Measurements from ENCODE around the gene RNF214.

RNF214 gene

GRCh38 chr11:117225553-117226170, 6.8 kb upstream of the RNF214 start:
- no peak overlapping the region for H3K27ac ChIP-seq (ENCODE audit: low read length)
- no peak overlapping the region for H3K4me3 ChIP-seq (ENCODE audit: low read length in 2 of 2)
- no peak overlapping the region for H3K9ac ChIP-seq (ENCODE audit: low read length in 2 of 2)
- H3K4me1 ChIP-seq (ENCODE audit: control insufficient read depth, insufficient read depth, low read length) = peaks cover 36% of the 10 kb centered on the region
- no peaks in the 10 kb centered on the region for H3K9me3 ChIP-seq (ENCODE audit: control insufficient read depth in 2 of 2, low read length in 2 of 2)
- H3K36me3 ChIP-seq (ENCODE audit: control insufficient read depth in 2 of 2, insufficient read depth in 2 of 2, low read length in 2 of 2) = peaks cover 44 to 45% of the 10 kb centered on the region in 2 donors
- H3K27me3 ChIP-seq (ENCODE audit: control insufficient read depth in 1 of 2, insufficient read depth in 2 of 2, low read length in 2 of 2) = no peaks in the 10 kb centered on the region

- no peak overlapping the region for H3K4me3 ChIP-seq (ENCODE audit: low read length in 2 of 2)
- no peak overlapping the region for H3K9ac ChIP-seq (ENCODE audit: low read length in 2 of 2)
- no peak overlapping the region for H3K27ac ChIP-seq (ENCODE audit: low read length)
- no peaks in the 10 kb centered on the region for H3K27me3 ChIP-seq (ENCODE audit: control insufficient read depth in 1 of 2, insufficient read depth in 2 of 2, low read length in 2 of 2)
- peaks cover 44 to 45% of the 10 kb centered on the region in 2 donors for H3K36me3 ChIP-seq (ENCODE audit: control insufficient read depth in 2 of 2, insufficient read depth in 2 of 2, low read length in 2 of 2)
- peaks cover 38% of the 10 kb centered on the region for H3K4me1 ChIP-seq (ENCODE audit: control insufficient read depth, insufficient read depth, low read length)
- no peaks in the 10 kb centered on the region for H3K9me3 ChIP-seq (ENCODE audit: control insufficient read depth in 2 of 2, low read length in 2 of 2)
These were observed 5.8 kb upstream of the RNF214 start for GRCh38 chr11:117226388-117227385.

DNA sequence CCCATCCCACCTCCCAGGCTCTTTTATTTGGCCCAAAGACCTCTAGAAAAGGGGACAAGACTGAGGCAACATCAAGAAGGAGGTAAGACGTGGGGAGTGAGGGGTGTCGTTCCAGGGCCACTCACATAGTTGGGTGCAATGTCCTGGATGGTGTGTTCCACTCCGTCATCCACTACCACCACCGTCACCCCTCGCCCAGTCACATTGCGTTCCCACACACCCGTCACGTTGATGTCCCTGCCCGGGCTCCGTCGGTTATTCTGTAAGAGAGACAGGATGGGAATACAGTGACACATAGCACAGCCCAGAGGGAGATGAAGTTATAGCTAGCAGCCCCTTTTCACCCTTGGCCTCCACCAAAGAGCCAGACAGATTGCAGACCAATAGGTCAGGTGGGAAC, 4.4 kb upstream of the RNF214 start:
- no peak overlapping the region for H3K4me3 ChIP-seq (ENCODE audit: low read length in 2 of 2)
- H3K27me3 ChIP-seq (ENCODE audit: control insufficient read depth in 1 of 2, insufficient read depth in 2 of 2, low read length in 2 of 2) = no peaks in the 10 kb centered on the region
- peaks cover 31% of the 10 kb centered on the region for H3K4me1 ChIP-seq (ENCODE audit: control insufficient read depth, insufficient read depth, low read length)
- no peaks in the 10 kb centered on the region for H3K9me3 ChIP-seq (ENCODE audit: control insufficient read depth in 2 of 2, low read length in 2 of 2)
- H3K36me3 ChIP-seq (ENCODE audit: control insufficient read depth in 2 of 2, insufficient read depth in 2 of 2, low read length in 2 of 2) = peaks cover 41 to 43% of the 10 kb centered on the region in 2 donors
- H3K9ac ChIP-seq (ENCODE audit: low read length in 2 of 2) = no peak overlapping the region
- no peak overlapping the region for H3K27ac ChIP-seq (ENCODE audit: low read length)

DNA sequence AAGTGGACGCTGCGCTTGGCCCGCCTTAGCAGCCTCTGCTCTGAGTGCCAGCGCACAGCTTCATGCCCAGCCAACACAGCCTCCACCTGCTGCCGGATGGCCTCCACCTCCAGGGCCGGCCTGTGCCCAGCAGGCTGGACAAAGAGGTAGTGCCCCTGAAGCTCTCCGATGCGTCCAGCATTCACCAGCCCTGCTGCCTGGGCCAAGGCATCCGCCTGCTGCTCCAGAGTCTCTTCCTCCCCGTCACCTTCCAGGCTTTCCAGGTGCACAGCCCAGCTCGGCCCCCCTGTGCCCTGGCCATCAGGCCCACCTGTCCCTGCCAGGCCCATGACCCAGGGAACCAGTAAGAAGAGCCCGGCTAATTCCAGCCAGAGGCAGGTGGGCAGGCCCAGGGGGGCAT, 3.1 kb upstream of the RNF214 start:
- no peaks in the 10 kb centered on the region for H3K27me3 ChIP-seq (ENCODE audit: control insufficient read depth in 1 of 2, insufficient read depth in 2 of 2, low read length in 2 of 2)
- H3K9me3 ChIP-seq (ENCODE audit: control insufficient read depth in 2 of 2, low read length in 2 of 2) = no peaks in the 10 kb centered on the region
- no peak overlapping the region for H3K4me3 ChIP-seq (ENCODE audit: low read length in 2 of 2)
- peaks cover 33% of the 10 kb centered on the region for H3K4me1 ChIP-seq (ENCODE audit: control insufficient read depth, insufficient read depth, low read length)
- H3K27ac ChIP-seq (ENCODE audit: low read length) = no peak overlapping the region
- no peak overlapping the region for H3K9ac ChIP-seq (ENCODE audit: low read length in 2 of 2)
- peaks cover 29 to 33% of the 10 kb centered on the region in 2 donors for H3K36me3 ChIP-seq (ENCODE audit: control insufficient read depth in 2 of 2, insufficient read depth in 2 of 2, low read length in 2 of 2)

DNA sequence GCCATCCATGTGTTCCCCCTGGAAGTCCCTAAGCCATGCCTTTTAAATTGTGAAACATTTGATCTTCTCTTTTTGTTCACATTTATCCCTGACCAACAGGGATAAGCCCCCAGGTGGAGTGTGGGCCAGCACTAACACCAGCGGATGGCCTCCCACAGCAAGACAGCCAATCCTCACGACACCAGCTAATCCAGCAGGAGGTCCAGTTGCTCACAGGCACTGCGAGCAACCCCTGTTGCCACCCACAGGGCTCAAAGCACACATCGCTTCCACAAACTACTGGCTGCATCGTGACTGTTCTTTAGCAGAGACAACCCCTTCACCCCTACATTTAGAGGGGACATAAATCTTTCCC, 2.6 kb upstream of the RNF214 start:
- Histone ChIP-seq H3K27me3 (ENCODE audit: control insufficient read depth in 1 of 2, insufficient read depth in 2 of 2, low read length in 2 of 2) (no peaks in the 10 kb centered on the region), H3K36me3 (ENCODE audit: control insufficient read depth in 2 of 2, insufficient read depth in 2 of 2, low read length in 2 of 2) (peaks cover 29 to 33% of the 10 kb centered on the region in 2 donors), H3K9ac (ENCODE audit: low read length in 2 of 2) (no peak overlapping the region), H3K9me3 (ENCODE audit: control insufficient read depth in 2 of 2, low read length in 2 of 2) (no peaks in the 10 kb centered on the region), H3K27ac (ENCODE audit: low read length) (no peak overlapping the region), H3K4me1 (ENCODE audit: control insufficient read depth, insufficient read depth, low read length) (peaks cover 33% of the 10 kb centered on the region), H3K4me3 (ENCODE audit: low read length in 2 of 2) (no peak overlapping the region)

- Histone ChIP-seq H3K4me1 (ENCODE audit: control insufficient read depth, insufficient read depth, low read length) (peaks cover 33% of the 10 kb centered on the region), H3K9ac (ENCODE audit: low read length in 2 of 2) (peak overlapping the region in 1 of 2 donors; percentile 93), H3K36me3 (ENCODE audit: control insufficient read depth in 2 of 2, insufficient read depth in 2 of 2, low read length in 2 of 2) (peaks cover 29 to 33% of the 10 kb centered on the region in 2 donors), H3K9me3 (ENCODE audit: control insufficient read depth in 2 of 2, low read length in 2 of 2) (no peaks in the 10 kb centered on the region), H3K4me3 (ENCODE audit: low read length in 2 of 2) (peak overlapping the region in 1 of 2 donors; percentile 94), H3K27ac (ENCODE audit: low read length) (peak overlapping the region; percentile 95), H3K27me3 (ENCODE audit: control insufficient read depth in 1 of 2, insufficient read depth in 2 of 2, low read length in 2 of 2) (no peaks in the 10 kb centered on the region)
These were observed 2.0 kb upstream of the RNF214 start for GRCh38 chr11:117230286-117230961.

- no peaks in the 10 kb centered on the region for H3K27me3 ChIP-seq (ENCODE audit: control insufficient read depth in 1 of 2, insufficient read depth in 2 of 2, low read length in 2 of 2)
- H3K9ac ChIP-seq (ENCODE audit: low read length in 2 of 2) = peak overlapping the region; percentile 93 to 100
- H3K27ac ChIP-seq (ENCODE audit: low read length) = peak overlapping the region; percentile 95
- no peaks in the 10 kb centered on the region for H3K9me3 ChIP-seq (ENCODE audit: control insufficient read depth in 2 of 2, low read length in 2 of 2)
- H3K4me3 ChIP-seq (ENCODE audit: low read length in 2 of 2) = peak overlapping the region; percentile 94 to 95
- H3K36me3 ChIP-seq (ENCODE audit: control insufficient read depth in 2 of 2, insufficient read depth in 2 of 2, low read length in 2 of 2) = peaks cover 26 to 28% of the 10 kb centered on the region in 2 donors
- peaks cover 28% of the 10 kb centered on the region for H3K4me1 ChIP-seq (ENCODE audit: control insufficient read depth, insufficient read depth, low read length)
These were observed 1.3 kb upstream of the RNF214 start for GRCh38 chr11:117230999-117231841.

DNA sequence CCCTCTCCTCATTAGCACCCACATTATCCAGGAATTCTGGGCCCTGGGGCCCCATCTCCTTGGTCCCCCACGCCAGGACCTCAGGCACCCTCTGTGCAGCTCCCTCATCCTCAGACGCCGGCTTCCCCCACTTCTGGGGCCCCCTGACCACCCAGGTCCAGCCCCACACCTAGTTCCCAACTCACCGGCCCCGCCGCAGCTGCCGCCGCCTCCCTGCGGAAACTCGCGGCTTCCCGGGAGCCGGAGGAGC, 704 bp upstream of the RNF214 start, which contains the start of gene PCSK7:
Gene PCSK7, minus strand, starts transcription at position 232 of the 250 bp plus-strand sequence. CDS start 2,229 bp downstream, outside the sequence.
- no peaks in the 10 kb centered on the region for H3K27me3 ChIP-seq (ENCODE audit: control insufficient read depth in 1 of 2, insufficient read depth in 2 of 2, low read length in 2 of 2)
- peak within 1 kb of the TSS; percentile 95 for H3K27ac ChIP-seq (ENCODE audit: low read length)
- peaks cover 26 to 31% of the 10 kb centered on the region in 2 donors for H3K36me3 ChIP-seq (ENCODE audit: control insufficient read depth in 2 of 2, insufficient read depth in 2 of 2, low read length in 2 of 2)
- peaks cover 28% of the 10 kb centered on the region for H3K4me1 ChIP-seq (ENCODE audit: control insufficient read depth, insufficient read depth, low read length)
- H3K4me3 ChIP-seq (ENCODE audit: low read length in 2 of 2) = peak within 1 kb of the TSS; percentile 94 to 95
- H3K9me3 ChIP-seq (ENCODE audit: control insufficient read depth in 2 of 2, low read length in 2 of 2) = no peaks in the 10 kb centered on the region
- peak within 1 kb of the TSS; percentile 97 to 100 for H3K9ac ChIP-seq (ENCODE audit: low read length in 2 of 2)

DNA sequence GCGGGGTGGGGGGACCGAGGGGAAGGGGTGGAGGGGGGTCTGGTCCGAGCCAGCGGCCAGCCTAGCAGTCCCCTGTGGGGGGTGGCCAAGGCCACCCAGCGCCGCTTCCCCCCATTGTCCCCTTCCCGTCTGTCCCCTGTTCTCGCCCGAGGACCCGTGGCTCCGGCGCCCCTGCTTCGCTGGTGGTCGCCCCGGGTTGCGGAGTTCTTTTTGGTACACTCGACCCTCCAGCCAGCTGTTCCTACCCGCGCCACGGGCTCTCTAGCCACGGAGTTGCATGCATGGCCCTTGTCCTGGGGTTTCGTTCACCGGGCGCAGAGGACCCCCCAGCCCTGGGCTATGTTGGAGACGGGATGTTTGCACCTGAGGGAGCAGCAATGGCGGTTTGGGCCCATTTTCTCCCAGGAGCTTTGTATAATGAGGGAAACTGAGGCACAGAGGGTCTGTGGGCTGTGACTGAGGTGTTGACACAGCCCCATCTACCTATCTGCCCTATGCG, 489 bp downstream of the RNF214 start:
- no peaks in the 10 kb centered on the region for H3K9me3 ChIP-seq (ENCODE audit: control insufficient read depth in 2 of 2, low read length in 2 of 2)
- peaks cover 28% of the 10 kb centered on the region for H3K4me1 ChIP-seq (ENCODE audit: control insufficient read depth, insufficient read depth, low read length)
- H3K27ac ChIP-seq (ENCODE audit: low read length) = peak overlapping the region; percentile 60
- peaks cover 21 to 22% of the 10 kb centered on the region in 2 donors for H3K36me3 ChIP-seq (ENCODE audit: control insufficient read depth in 2 of 2, insufficient read depth in 2 of 2, low read length in 2 of 2)
- H3K4me3 ChIP-seq (ENCODE audit: low read length in 2 of 2) = peak overlapping the region; percentile 86 to 89
- peak overlapping the region; percentile 63 to 74 for H3K9ac ChIP-seq (ENCODE audit: low read length in 2 of 2)
- no peaks in the 10 kb centered on the region for H3K27me3 ChIP-seq (ENCODE audit: control insufficient read depth in 1 of 2, insufficient read depth in 2 of 2, low read length in 2 of 2)

DNA sequence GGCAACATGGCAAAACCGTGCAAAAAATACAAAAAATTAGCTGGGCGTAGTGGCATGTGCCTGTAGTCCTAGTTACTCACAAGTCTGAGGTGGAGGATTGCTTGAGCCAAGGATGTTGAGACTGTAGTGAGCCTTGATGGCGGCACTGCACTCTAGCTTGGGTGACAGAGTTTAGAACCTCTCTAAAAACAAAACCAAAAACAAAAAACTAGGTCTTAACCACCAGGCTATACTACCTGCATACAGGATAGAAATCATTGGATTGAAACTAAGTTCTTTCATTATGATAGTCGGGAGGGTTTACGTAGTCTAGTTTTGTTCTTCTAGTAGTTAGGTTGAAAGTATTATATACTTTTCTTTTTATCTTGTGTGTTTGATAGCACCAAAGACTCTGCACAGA, 5.8 kb downstream of the RNF214 start:
- Histone ChIP-seq H3K4me3 (ENCODE audit: low read length in 2 of 2) (no peak overlapping the region), H3K9me3 (ENCODE audit: control insufficient read depth in 2 of 2, low read length in 2 of 2) (no peaks in the 10 kb centered on the region), H3K27ac (ENCODE audit: low read length) (no peak overlapping the region), H3K27me3 (ENCODE audit: control insufficient read depth in 1 of 2, insufficient read depth in 2 of 2, low read length in 2 of 2) (no peaks in the 10 kb centered on the region), H3K4me1 (ENCODE audit: control insufficient read depth, insufficient read depth, low read length) (peaks cover 7% of the 10 kb centered on the region), H3K9ac (ENCODE audit: low read length in 2 of 2) (no peak overlapping the region), H3K36me3 (ENCODE audit: control insufficient read depth in 2 of 2, insufficient read depth in 2 of 2, low read length in 2 of 2) (peaks cover 12 to 24% of the 10 kb centered on the region in 2 donors)

Data from stomach smooth muscle (tissue), 2 donors.